ENCODE measurements around the gene BARHL1.
"Not testable (repeated sequence)": the region's sequence is repeated elsewhere in the genome, so short reads cannot be mapped to it uniquely, and the experiment has no call there.

BARHL1 gene

GRCh38 chr9:132548751-132549640, 33.4 kb upstream of the BARHL1 start:
- peaks cover 10% of the 10 kb centered on the region for H3K27me3 Mint-ChIP-seq
- H3K4me1 Mint-ChIP-seq = no peaks in the 10 kb centered on the region
- no peak overlapping the region for H3K27ac Mint-ChIP-seq
- H3K36me3 Mint-ChIP-seq = no peaks in the 10 kb centered on the region
- no peak overlapping the region for H3K4me3 Mint-ChIP-seq
- no peaks in the 10 kb centered on the region for H3K9me3 Mint-ChIP-seq

GRCh38 chr9:132551556-132551955, 30.9 kb upstream of the BARHL1 start:
- Mint-ChIP-seq H3K27ac (no peak overlapping the region), H3K36me3 (no peaks in the 10 kb centered on the region), H3K9me3 (no peaks in the 10 kb centered on the region), H3K4me1 (no peaks in the 10 kb centered on the region), H3K27me3 (peaks cover 8% of the 10 kb centered on the region), H3K4me3 (no peak overlapping the region)

DNA sequence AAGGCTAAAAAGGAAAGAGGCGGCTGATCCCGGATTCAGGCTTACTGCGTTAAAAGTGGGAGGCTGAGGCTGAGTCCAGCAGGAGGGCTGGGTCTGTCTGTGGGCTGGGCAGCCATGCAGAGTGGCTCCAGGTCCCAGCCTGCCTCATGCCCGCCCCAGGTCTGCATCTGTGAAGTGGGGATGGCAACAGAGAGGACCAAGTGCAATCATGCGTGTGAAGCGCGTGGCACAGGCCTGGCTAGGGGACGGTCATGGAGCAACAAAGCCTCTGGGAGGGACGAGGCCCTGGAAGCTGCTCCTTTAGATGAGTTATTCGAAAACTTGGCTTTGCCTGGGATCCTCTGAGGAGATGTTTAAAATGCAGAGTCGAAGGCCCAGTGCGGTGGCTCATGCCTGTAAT, 30.4 kb upstream of the BARHL1 start:
- no peaks in the 10 kb centered on the region for H3K4me1 Mint-ChIP-seq
- no peaks in the 10 kb centered on the region for H3K36me3 Mint-ChIP-seq
- H3K27me3 Mint-ChIP-seq = peaks cover 7% of the 10 kb centered on the region
- no peak overlapping the region for H3K4me3 Mint-ChIP-seq
- H3K27ac Mint-ChIP-seq = no peak overlapping the region
- H3K9me3 Mint-ChIP-seq = no peaks in the 10 kb centered on the region

- Mint-ChIP-seq H3K27me3 (peaks cover 10% of the 10 kb centered on the region), H3K9me3 (peaks cover 6% of the 10 kb centered on the region), H3K4me3 (no peak overlapping the region), H3K27ac (no peak overlapping the region), H3K4me1 (no peaks in the 10 kb centered on the region), H3K36me3 (peaks cover 2% of the 10 kb centered on the region)
These were observed 27.7 kb upstream of the BARHL1 start for GRCh38 chr9:132554755-132555154.

GRCh38 chr9:132555528-132555927, 26.9 kb upstream of the BARHL1 start:
- peaks cover 2% of the 10 kb centered on the region for H3K36me3 Mint-ChIP-seq
- peaks cover 6% of the 10 kb centered on the region for H3K9me3 Mint-ChIP-seq
- H3K27ac Mint-ChIP-seq = no peak overlapping the region
- H3K4me3 Mint-ChIP-seq = no peak overlapping the region
- peaks cover 11% of the 10 kb centered on the region for H3K27me3 Mint-ChIP-seq
- H3K4me1 Mint-ChIP-seq = no peaks in the 10 kb centered on the region

GRCh38 chr9:132556235-132556634, 26.2 kb upstream of the BARHL1 start:
- Mint-ChIP-seq H3K27ac (no peak overlapping the region), H3K36me3 (peaks cover 2% of the 10 kb centered on the region), H3K27me3 (peaks cover 11% of the 10 kb centered on the region), H3K9me3 (peaks cover 6% of the 10 kb centered on the region), H3K4me1 (no peaks in the 10 kb centered on the region), H3K4me3 (no peak overlapping the region)

DNA sequence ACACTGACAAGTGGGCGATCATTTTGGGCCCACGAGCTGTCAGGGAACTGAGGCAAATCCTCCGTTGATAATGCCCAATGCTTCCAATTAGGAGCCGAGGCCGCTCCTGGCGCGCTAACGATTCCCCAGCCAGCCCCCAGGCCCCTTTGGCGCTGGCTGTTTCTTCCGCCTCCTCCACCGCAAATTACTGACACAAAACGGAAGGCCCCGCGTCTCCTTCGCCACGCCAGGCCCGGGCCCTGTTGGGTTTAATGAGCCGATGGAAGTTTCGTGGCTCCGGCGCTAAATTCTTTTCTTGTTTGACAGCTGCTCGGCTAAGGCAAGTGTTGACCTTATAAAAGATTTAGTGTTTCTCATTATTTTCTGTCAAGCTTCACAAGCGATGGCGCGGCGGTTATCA, 25.7 kb upstream of the BARHL1 start:
- Mint-ChIP-seq H3K27me3 (peaks cover 11% of the 10 kb centered on the region), H3K36me3 (peaks cover 2% of the 10 kb centered on the region), H3K27ac (no peak overlapping the region)

GRCh38 chr9:132557159-132557558, 25.2 kb upstream of the BARHL1 start:
- H3K36me3 Mint-ChIP-seq = peaks cover 2% of the 10 kb centered on the region
- no peak overlapping the region for H3K4me3 Mint-ChIP-seq
- no peak overlapping the region for H3K27ac Mint-ChIP-seq
- no peaks in the 10 kb centered on the region for H3K4me1 Mint-ChIP-seq
- H3K27me3 Mint-ChIP-seq = peaks cover 11% of the 10 kb centered on the region
- peaks cover 6% of the 10 kb centered on the region for H3K9me3 Mint-ChIP-seq

More for the DNA sequence above, 25.7 kb upstream of the BARHL1 start:
- H3K4me1 Mint-ChIP-seq = no peaks in the 10 kb centered on the region
- peaks cover 6% of the 10 kb centered on the region for H3K9me3 Mint-ChIP-seq
- H3K4me3 Mint-ChIP-seq = no peak overlapping the region

- Mint-ChIP-seq H3K4me3 (no peak overlapping the region), H3K9me3 (peaks cover 6% of the 10 kb centered on the region), H3K36me3 (peaks cover 2% of the 10 kb centered on the region), H3K27ac (no peak overlapping the region), H3K4me1 (no peaks in the 10 kb centered on the region), H3K27me3 (peaks cover 15% of the 10 kb centered on the region)
These were observed 22.7 kb upstream of the BARHL1 start for GRCh38 chr9:132559711-132560110.

- Mint-ChIP-seq H3K27me3 (peaks cover 13% of the 10 kb centered on the region), H3K27ac (no peak overlapping the region), H3K4me1 (no peaks in the 10 kb centered on the region), H3K4me3 (no peak overlapping the region), H3K9me3 (peaks cover 6% of the 10 kb centered on the region), H3K36me3 (peaks cover 2% of the 10 kb centered on the region)
These were observed 21.7 kb upstream of the BARHL1 start for GRCh38 chr9:132560616-132561202.

DNA sequence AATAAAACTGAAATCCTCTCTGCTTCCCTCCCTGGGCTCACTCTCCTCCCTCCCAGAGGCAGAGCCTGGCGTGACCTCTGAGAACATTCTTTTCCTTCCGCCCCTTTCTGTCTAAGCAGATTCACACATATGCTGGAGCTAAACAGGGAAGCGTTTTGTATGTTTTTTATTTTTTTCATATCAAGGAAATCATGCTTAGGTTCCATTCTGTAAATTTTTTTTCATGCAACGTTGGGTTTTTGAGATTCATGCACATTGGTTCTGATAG, 20.2 kb upstream of the BARHL1 start:
- H3K4me1 Mint-ChIP-seq = no peaks in the 10 kb centered on the region
- peaks cover 2% of the 10 kb centered on the region for H3K36me3 Mint-ChIP-seq
- H3K9me3 Mint-ChIP-seq = peaks cover 6% of the 10 kb centered on the region
- no peak overlapping the region for H3K4me3 Mint-ChIP-seq
- peaks cover 13% of the 10 kb centered on the region for H3K27me3 Mint-ChIP-seq
- H3K27ac Mint-ChIP-seq = no peak overlapping the region

- Mint-ChIP-seq H3K4me3 (no peak overlapping the region), H3K27me3 (peaks cover 9% of the 10 kb centered on the region), H3K27ac (no peak overlapping the region), H3K4me1 (no peaks in the 10 kb centered on the region), H3K36me3 (peaks cover 3% of the 10 kb centered on the region), H3K9me3 (peaks cover 3% of the 10 kb centered on the region)
These were observed 17.9 kb upstream of the BARHL1 start for GRCh38 chr9:132564526-132564925.

GRCh38 chr9:132568787-132569186, 13.6 kb upstream of the BARHL1 start:
- H3K4me1 Mint-ChIP-seq, H3K27me3 Mint-ChIP-seq: not testable (repeated sequence)

GRCh38 chr9:132571806-132572600, 10.4 kb upstream of the BARHL1 start:
- Mint-ChIP-seq H3K4me3 (no peak overlapping the region), H3K27me3 (peaks cover 25% of the 10 kb centered on the region), H3K27ac (no peak overlapping the region), H3K9me3 (no peaks in the 10 kb centered on the region), H3K36me3 (peaks cover 2% of the 10 kb centered on the region), H3K4me1 (no peaks in the 10 kb centered on the region)

More at GRCh38 chr9:132568787-132569186, 13.6 kb upstream of the BARHL1 start:
- not testable (repeated sequence) for H3K36me3 Mint-ChIP-seq, H3K4me3 Mint-ChIP-seq, H3K9me3 Mint-ChIP-seq, H3K27ac Mint-ChIP-seq

GRCh38 chr9:132572921-132573320, 9.5 kb upstream of the BARHL1 start:
- Mint-ChIP-seq H3K27me3 (peaks cover 32% of the 10 kb centered on the region), H3K4me1 (no peaks in the 10 kb centered on the region), H3K36me3 (no peaks in the 10 kb centered on the region)

More at GRCh38 chr9:132572921-132573320, 9.5 kb upstream of the BARHL1 start:
- H3K27ac Mint-ChIP-seq = no peak overlapping the region
- no peaks in the 10 kb centered on the region for H3K9me3 Mint-ChIP-seq
- no peak overlapping the region for H3K4me3 Mint-ChIP-seq
